GM10847 (cell line): ENCODE data around the gene HEXD.

Source experiments
- POLR2A ChIP-seq: IDR thresholded peaks from 2 replicates; pipeline ENCODE4 v1.6.1; 2011; ENCODE audit not compliant: insufficient read length; ENCODE audit errors: extremely low read depth

Gene HEXD

DNA sequence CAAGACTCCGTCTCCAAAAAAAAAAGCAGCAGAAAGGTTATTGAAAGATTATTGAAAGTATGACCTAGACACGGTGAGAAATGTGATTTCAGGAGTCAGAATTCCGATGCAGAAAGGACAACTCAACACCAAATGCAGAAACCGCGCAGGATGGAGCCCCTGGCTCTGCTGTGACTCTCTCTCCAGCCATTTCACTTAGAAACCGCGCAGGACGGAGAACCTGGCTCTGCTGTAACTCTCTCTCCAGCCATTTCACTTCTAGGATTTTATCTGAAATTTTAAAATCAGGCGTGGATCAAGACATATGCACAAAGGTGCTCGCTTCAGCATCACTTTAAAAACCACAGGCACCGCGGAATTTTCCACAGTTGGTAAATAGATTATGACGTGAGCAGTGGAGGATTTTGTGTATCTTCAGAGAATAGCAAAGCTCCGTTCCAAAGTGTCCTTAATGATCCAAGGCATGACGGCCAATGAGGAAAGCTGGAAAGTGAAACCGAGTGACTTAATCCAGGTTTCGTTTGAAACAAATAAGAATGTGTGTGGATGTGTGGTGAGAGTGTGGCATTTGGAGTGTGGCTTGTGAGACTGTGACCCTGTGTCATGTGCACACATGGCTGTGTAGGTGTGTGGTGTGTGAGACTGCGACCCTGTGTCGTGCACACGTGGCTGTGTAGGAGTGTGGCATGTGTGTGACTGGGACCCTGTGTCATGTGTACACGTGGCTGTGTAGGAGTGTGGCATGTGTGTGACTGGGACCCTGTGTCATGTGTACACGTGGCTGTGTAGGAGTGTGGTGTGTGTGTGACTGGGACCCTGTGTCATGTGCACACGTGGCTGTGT is 37.1 kb upstream of the HEXD start:
- no peak for TF ChIP-seq POLR2A

DNA sequence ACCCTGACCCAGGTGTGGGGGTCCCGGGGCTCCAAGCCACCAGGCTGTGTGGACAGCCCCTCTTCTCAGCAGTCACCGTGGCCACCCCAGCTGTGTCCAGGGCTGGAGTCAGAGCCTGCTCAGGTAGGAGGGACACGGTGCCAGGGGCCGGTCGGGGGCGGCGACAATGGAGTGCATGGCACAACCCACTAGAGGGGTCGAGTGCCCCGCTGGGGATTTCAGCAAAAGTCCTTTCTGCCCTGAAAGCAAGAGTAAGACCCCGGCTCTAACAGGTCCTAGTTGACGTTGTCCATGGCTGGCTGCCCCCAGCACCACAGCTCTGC is 35.3 kb upstream of the HEXD start:
- no peak for TF ChIP-seq POLR2A

DNA sequence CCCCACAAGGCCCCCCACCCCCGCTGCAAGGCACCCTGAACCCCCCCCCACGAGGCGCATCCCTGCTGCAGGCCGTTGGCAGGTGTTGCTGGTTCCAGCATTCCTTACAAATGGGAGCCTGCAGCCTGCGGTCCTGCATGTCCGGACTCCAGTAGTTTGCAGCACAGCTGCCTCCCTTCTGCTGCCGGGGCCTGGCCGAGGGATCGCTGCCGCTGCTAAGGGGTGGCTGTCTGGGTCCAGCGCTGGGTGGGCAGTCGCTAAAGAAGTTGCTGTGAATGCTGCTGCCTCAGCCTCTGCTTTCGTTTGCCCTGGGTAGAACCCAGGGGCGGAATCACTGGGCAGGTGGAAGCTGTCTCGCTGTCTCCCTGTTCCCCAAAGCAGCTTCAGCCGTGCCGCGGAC is 34.7 kb upstream of the HEXD start:
- TF ChIP-seq POLR2A = no peak

DNA sequence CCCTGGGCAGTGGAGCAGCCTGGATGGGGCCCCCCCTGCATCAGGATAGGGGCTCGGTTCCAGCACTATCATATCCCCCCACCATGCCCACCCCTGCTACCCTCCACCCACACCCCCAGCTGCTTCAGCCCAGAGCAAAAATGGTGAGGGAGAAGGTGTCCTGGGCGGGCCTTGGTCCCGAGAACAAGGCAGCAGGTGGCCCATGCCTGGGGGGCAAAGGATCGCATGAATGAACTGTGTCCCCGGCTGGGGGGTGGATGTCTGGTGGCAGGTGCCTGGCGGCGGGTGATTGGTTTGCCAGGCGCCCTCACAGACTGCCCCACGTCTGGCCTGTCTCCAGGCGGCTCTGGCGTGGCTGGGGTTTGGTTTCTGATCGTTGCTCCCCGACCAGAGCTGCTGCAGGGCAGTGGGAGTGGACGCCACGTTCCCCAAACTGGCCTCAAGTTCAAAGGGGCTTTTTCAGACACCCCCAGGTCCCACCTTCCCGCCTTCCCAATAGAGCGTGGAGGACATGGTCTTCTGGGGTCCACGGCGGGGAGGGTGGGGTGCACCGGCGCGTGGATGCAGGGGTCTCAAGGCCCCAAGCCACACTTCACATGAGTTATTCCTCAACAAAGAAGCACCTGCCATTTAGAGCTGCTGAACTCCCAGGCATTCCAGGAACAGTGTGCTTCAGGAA is 34.0 kb upstream of the HEXD start:
- TF ChIP-seq POLR2A = no peak

DNA sequence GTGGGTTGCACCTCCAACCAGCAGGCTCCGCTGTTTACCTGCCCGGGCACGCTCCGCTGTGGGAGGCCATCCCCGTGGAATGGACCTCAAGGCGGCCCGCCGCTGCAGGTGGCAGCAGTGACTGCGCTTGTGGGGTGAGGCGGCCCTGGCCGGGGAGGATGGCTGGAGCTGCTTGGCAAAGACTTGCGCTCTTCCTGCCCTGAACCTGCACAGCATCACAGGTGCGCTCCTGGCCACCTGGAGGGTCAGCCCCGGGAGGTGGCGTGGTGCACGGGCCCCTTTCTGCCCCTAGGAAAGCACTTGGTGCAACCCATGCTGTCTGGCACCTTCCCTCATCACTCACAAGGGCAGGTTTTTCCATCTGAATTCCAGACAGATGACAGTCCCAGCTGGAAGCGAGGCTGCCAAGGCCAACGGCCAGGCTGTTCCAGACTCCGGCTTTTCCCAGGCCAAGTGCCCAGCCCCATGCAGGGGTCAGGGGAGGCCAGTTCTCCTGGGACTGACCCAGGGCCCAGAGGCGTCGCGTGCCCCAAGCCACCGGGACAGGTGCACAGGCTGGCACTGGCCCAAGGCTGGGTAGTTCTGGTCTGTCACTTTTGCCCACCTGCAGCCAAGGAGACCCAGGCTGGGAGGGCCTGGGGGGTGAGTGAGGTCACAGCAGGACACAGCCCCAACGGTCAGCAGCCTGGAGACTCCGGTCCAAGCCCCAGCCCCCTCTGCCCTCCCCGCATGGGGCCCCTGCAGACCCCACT is 33.2 kb upstream of the HEXD start:
- no peak for TF ChIP-seq POLR2A

DNA sequence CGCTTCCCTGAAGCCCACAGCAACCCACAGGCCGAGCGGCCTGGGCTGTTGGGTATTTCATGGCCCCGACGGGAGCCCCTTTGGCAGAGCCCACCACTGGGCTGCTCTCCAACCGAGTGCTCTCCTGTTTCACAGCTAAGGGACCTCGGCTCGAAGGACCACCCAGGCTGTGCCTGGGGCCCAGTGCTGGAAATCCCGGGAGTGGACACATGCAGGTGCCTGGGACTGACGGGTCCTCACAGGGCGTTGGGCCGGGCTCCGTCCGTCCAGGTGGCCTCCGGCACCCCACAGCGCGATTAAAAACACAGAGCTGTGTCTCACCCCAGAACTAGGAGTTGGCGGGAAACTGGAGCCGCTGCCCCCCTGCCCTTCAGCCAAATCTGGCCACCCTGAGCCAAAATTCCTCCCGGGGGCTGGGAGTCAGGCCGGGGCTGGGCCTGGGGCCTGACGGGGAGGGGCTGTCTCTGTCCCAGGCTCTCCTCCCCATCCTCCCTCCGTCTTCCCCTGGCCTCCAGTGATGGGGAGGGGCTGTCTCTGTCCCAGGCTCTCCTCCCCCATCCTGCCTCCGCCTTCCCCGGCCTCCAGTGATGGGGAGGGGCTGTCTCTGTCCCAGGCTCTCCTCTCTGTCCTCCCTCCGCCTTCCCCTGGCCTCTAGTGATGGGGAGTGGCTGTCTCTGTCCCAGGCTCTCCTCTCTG is 32.4 kb upstream of the HEXD start:
- no peak for TF ChIP-seq POLR2A

DNA sequence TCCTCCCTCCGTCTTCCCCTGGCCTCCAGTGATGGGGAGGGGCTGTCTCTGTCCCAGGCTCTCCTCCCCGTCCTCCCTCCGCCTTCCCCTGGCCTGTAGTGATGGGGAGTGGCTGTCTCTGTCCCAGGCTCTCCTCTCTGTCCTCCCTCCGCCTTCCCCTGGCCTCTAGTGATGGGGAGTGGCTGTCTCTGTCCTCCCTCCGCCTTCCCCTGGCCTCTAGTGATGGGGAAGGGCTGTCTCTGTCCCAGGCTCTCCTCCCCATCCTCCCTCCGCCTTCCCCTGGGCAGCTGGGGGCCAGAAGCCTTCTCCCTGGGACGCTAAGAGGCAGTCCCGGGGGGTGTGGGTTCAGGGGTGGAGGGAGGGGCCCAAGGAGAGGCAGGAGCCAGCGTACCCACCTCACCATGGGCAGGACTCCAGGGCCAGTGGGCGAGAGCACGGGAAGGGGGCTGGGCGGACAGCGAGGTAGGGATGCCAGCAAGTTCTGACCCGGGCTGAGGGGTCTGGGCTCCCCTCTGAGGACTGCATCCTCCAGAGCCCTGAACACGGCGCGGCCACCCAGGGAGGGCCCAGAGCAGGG is 31.8 kb upstream of the HEXD start:
- no peak for TF ChIP-seq POLR2A

DNA sequence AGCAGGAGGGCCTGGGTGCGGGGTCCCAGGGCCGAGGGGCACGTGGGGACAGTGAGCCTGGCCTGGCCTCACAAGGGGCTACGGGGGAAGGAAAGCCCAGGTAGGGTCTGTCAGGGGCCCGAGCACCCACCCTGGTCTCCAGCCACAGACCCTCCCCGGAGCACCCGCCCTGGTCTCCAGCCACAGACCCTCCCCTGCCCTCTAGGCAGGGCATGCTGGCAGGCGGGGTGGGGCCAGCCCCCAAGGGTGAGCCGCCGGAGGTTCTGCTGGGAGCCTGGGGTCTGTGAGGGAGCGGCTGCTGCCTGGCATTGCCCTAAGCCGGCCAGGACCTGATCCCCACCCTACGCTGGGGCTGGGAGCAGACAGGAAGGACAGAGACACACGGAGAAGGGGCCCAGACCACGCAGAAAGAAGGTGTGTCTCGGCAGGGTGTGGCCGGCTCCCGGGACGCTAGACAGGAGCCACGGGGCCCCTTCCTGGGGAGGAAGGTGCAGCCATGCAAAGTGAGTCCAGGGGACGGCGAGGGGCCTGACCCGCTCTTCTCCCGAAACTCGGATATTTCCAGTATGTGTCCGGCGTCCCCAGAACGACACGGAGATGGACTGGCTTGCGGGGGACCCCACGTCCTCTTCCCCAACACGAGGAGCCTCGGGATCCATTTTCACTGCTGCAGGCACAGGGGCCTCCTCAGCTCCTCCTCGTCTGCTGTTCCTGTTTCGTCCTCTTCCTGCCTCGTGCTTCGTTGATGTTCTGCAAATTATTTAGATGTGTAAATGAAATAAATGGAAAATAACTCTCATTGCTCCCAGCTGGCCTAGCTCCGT is 31.1 kb upstream of the HEXD start:
- TF ChIP-seq POLR2A = no peak

DNA sequence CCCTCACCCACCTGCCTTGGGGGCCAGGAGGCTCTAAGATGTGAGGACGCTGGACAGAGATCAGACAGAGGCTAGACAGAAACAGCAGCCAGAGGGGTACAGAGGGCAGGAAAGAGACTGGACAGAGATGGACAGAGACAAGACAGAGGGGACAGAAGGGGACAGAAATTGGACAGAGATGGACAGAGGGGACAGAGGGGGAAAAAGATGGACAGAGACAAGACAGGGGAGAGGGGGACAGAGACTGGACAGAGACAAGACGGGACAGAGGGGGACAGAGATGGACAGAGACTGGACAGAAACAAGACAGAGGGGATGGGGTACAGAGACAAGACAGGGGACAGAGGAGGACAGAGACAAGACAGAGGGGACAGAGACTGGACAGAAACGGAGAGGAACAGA is 30.4 kb upstream of the HEXD start:
- TF ChIP-seq POLR2A = no peak

DNA sequence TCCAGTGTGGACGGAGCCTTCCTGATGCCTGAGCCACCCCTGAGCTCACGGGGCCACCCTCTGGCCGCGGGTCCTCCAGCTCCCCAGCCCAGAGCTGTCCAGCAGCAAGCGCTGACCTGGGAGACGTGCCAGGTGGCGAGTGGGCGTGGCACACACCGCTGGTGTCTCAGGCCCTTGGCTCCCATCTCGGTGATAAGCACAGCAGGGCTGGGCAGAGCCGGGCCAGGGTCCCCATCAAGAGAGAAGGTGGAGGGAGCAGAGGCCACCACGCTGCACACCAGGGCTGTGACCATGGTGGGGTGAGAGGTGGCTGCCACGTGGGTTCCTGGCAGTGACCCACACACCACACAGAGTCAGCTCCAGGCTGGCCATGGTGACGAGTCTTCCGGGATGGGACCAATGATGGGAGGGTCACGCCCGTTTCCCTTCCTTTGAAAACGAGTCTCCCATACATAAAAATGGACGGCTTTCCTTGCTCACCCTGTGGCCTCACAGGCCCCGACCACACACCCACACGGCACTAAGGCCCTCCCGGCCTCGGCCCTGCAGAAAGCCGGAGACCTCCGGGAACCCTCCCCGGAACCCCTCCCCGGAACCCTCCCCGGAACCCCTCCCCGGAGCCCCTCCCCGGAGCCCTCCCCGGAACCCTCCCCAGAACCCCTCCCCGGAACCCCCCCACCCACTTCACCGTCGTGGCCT is 29.8 kb upstream of the HEXD start:
- TF ChIP-seq POLR2A = no peak

DNA sequence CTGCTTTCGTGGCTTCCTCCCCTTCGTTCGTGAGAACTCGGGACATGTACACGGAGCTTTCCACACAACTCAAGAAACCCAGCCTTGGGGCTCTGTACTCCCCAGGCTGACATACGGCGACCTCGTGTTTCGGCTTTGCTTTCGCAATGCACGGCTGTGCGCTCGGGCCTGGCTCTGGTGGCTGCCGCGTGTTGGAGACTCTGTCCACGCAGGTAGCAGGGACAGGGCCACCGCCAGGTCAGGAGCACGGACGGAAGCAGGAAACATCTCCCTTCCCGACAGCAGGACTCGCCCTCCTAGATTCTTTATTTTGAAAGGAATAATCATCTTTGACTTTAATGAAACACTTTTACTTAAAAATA is 29.2 kb upstream of the HEXD start:
- TF ChIP-seq POLR2A = no peak

DNA sequence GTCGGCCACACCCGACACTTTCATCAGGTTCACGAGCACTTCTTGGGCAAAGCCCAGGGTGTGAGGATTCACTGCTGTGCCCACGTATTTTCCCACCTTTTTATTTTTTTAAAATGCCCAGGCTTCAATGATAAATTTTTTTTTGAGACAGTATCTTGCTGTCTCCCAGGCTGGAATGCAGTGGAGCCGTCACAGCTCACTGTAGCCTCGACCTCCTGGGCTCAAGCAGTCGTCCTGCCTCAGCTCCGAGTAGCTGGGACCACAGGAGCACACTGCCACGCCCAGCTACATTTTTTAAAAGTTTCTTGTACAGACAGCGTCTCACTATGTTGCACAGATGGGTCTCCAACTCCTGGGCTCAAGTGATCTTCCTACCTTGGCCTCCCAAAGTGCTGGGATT is 28.8 kb upstream of the HEXD start:
- no peak for TF ChIP-seq POLR2A

DNA sequence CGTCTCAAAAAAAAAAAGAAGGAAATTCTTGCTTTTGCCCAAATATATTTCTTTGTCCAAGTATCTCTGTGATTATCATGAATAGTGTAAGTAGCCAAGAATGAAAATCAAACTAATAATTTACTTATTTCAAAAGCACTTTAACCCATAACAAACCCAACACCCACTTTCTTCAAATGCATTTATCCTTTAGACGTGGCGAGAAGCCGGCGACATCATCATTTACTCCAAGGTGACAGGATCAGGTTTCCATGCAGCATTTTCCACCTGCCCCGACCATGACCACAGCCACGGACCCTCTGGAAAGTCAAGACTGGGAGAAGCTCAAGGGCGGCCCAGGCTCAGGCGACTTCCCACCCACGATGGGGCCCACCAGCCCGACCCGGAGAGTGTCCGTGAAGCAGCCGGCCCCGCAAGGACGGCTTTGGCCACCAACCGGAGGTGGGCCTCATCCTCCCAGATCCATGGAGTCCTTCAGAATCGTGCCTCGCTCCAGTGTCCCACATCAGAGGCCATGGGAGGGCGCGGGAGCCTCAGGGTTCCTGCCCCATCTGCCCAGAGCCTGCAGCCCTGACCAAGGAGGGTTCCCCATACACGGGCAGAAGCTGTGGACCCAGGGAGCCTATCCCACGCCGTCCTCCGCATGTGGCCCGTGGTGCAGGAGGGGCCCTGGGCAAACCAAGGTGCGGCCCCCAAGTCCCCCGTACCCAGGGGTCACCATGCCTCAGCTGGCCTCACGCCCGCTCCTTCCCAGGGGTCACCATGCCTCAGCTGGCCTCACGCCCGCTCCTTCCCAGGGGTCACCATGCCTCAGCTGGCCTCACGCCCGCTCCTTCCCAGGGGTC is 27.9 kb upstream of the HEXD start:
- no peak for TF ChIP-seq POLR2A
